ENCODE data around the gene TMEM43.
"Not testable (repeated sequence)": the region's sequence is repeated elsewhere in the genome, so short reads cannot be mapped to it uniquely, and the experiment has no call there.

Gene TMEM43

DNA sequence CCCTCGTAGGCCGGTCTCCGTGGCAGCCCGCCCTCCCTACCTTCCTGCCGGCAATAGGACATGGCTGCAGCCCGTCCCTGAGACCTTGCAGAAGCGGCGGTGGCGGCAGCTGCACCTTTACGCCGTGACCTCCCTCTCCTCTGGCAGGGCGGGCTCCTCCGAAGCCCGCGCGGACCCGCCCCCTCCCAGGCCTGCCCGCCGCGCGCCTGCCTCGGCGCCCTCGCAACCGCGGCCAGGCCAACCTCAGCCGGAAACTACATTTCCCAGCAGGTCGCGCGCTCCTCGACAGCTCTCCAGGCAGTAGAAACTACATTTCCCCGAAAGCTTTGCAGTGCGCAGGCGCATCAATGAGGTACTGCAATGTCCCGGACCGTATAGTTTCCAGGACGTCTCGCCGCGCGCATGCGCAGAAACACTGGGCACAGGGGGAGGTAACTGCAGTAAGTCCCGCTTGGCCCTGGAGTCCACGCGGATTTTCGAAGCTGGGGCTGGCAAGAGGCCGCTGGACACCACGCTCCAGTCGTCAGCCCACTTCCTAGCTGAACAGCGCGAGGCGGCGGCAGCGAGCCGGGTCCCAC is at the start of gene TMEM43, which contains the start of gene CHCHD4:
TSS of gene TMEM43 (plus strand) at position 438 of the 578 bp plus-strand sequence. CDS start 142 bp downstream, outside the sequence.
TSS of gene CHCHD4 (minus strand) at position 256 of the 578 bp plus-strand sequence. CDS start at position 62, 194 bp downstream.
- TF ChIP-seq, protein P1, sequence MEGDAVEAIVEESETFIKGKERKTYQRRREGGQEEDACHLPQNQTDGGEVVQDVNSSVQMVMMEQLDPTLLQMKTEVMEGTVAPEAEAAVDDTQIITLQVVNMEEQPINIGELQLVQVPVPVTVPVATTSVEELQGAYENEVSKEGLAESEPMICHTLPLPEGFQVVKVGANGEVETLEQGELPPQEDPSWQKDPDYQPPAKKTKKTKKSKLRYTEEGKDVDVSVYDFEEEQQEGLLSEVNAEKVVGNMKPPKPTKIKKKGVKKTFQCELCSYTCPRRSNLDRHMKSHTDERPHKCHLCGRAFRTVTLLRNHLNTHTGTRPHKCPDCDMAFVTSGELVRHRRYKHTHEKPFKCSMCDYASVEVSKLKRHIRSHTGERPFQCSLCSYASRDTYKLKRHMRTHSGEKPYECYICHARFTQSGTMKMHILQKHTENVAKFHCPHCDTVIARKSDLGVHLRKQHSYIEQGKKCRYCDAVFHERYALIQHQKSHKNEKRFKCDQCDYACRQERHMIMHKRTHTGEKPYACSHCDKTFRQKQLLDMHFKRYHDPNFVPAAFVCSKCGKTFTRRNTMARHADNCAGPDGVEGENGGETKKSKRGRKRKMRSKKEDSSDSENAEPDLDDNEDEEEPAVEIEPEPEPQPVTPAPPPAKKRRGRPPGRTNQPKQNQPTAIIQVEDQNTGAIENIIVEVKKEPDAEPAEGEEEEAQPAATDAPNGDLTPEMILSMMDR (IDR thresholded peaks at IDR 0.05; ENCODE audit: control insufficient read depth, insufficient read depth, low read depth, low read length, missing control alignments) = no peak
- peak; percentile 98 for DNase-seq (ENCODE audit: low read depth)

DNA sequence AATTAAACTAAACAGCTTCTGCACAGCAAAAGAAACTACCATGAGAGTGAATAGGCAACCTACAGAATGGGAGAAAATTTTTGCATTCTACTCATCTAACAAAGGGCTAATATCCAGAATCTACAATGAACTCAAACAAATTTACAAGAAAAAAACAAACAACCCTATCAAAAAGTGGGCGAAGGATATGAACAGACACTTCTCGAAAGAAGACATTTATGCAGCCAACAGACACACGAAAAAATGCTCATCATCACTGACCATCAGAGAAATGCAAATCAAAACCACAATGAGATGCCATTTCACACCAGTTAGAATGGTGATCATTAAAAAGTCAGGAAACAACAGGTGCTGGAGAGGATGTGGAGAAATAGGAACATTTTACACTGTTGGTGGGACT is 49.6 kb upstream of the TMEM43 start:
- not testable (repeated sequence) for DNase-seq (ENCODE audit: low read depth); H3K4me3 ChIP-seq (ENCODE audit: control insufficient read depth, low read depth, low read length)

More for the DNA sequence above, at the start of gene TMEM43, which contains the start of gene CHCHD4:
- peak within 1 kb of the TSS; percentile 83 for H3K4me3 ChIP-seq (ENCODE audit: control insufficient read depth, low read depth, low read length)

DNA sequence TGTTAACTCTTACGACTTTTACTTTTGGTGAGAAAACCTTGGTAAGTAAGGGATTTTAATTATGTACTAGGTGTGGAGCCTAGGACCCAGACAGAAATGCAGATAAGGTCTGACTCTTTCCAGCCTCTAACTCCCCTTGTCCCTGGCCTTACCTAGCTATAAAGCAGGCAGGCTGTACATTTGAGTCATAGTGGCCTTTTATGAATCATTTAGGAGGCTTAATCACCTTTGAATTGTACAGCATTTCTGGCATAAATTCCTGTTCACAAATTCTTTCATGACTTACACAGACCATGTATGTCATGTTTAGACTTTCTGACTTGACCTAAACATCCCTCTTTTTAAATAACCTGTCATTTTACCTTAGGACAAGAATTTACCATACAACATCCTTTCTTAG is 47.5 kb upstream of the TMEM43 start:
- TF ChIP-seq, protein P1 (IDR thresholded peaks at IDR 0.05; ENCODE audit: control insufficient read depth, insufficient read depth, low read depth, low read length, missing control alignments) = no peak
- H3K4me3 ChIP-seq (ENCODE audit: control insufficient read depth, low read depth, low read length) = no peak overlapping the region
- DNase-seq (ENCODE audit: low read depth) = no peak

- H3K4me3 ChIP-seq (ENCODE audit: control insufficient read depth, low read depth, low read length) = no peak overlapping the region
- TF ChIP-seq, protein P1 (IDR thresholded peaks at IDR 0.05; ENCODE audit: control insufficient read depth, insufficient read depth, low read depth, low read length, missing control alignments) = no peak
- no peak for DNase-seq (ENCODE audit: low read depth)
Observed at GRCh38 chr3:14082108-14082657, 42.7 kb upstream of the TMEM43 start.

GRCh38 chr3:14087461-14087860 is 37.4 kb upstream of the TMEM43 start:
- not testable (repeated sequence) for H3K4me3 ChIP-seq (ENCODE audit: control insufficient read depth, low read depth, low read length); DNase-seq (ENCODE audit: low read depth)

DNA sequence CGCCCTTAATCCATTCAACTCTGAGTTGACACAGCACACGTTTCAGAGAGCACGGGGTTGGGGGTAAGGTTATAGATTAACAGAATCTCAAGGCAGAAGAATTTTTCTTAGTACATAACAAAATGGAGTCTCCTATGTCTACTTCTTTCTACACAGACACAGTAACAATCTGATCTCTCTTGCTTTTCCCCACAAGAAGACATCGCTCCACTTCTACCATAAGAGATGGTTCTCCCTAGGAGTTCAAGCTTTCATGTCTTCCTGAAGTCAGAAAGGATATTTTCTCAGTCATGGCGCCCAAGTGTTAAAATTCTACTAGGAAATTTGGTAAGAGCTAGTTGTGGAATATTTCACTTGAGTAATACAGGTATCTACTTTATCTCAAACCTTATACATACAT is 32.9 kb upstream of the TMEM43 start:
- DNase-seq (ENCODE audit: low read depth) = not testable (repeated sequence)

GRCh38 chr3:14092464-14092863 is 32.4 kb upstream of the TMEM43 start:
- TF ChIP-seq, protein P1 (IDR thresholded peaks at IDR 0.05; ENCODE audit: control insufficient read depth, insufficient read depth, low read depth, low read length, missing control alignments) = no peak
- no peak overlapping the region for H3K4me3 ChIP-seq (ENCODE audit: control insufficient read depth, low read depth, low read length)
- no peak for DNase-seq (ENCODE audit: low read depth)

More for the DNA sequence above, 32.9 kb upstream of the TMEM43 start:
- H3K4me3 ChIP-seq (ENCODE audit: control insufficient read depth, low read depth, low read length) = not testable (repeated sequence)

DNA sequence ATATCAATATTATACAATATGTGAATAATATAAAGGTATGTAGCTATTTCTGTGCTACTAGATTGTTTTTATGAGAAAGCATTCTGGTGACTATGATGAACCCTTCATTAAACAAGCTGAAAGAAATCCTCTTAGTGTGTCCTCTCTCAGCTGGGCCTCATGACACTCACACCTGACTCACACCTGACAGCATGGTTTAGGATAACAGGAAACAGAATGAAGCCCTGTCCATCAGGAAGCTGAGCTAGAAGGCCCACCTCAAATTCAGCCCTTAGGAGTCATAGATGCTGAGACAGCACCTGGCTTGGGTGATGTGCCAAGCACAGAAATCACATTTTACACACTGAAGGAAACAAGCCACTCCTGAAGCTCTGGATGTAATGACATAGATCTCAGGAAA is 31.0 kb upstream of the TMEM43 start:
- DNase-seq (ENCODE audit: low read depth) = no peak
- no peak overlapping the region for H3K4me3 ChIP-seq (ENCODE audit: control insufficient read depth, low read depth, low read length)
- TF ChIP-seq, protein P1 (IDR thresholded peaks at IDR 0.05; ENCODE audit: control insufficient read depth, insufficient read depth, low read depth, low read length, missing control alignments) = no peak
